ENCODE data around the gene CCDC40. TPM values are rescaled to one million over a fixed set of nuclear protein-coding genes. Genes with fewer than 3 reads are reported as not detected.
A peak's percentile ranks its signal among the peaks of the same experiment; 100 is the strongest.

The CCDC40 gene
- total and polyA plus RNA-seq, 2 of the 13 experiments (the other 11 are each of a cell fraction or from before 2014, with no cell fraction given): 4.1 to 5.5 TPM

DNA sequence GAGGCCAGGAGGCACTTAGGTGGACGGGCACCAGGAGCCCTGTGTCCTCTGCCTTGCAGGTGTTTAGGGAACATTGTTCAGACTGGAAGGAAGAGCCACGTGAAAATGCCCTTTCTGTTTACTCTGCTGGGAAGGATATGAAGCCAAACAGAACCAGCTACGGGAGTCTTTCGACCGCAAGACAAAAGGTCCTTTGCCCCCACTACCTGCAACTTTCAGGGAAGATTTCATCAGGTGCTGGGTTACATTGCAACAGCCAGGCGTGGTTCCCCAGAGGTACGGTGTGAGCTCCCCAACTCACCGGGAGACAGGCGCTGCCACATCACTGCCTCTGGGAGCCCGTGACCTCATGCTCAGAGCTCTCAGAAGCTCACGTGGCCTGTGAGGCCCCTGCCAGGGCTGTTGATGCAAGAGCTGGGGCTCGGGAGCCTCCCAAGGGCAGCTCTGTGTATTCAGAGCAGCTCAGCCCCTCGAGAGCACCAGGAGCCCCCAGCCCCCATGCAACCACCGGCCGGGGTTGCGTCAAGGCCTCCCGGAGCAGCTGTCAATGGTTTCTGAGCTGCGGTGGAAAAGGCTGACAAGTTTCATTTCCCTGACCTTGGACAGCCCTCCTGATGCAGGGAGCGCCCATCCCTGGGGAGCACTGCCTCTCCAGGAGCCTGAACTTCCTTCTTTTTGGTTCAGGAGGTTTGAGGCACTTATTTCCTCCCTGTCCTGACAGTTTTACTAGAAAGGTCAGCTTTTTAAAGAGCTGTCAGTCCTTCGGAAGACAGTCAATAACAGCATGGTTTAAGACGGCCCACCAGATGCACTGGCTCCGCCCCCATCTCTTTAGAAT is 42.8 kb upstream of the CCDC40 start (continued):
- TF ChIP-seq IRF9 (CRISPR knock-in tag; IDR thresholded peaks at IDR 0.05; ENCODE audit: borderline replicate concordance): peak; percentile 94
- TF ChIP-seq, protein P1, sequence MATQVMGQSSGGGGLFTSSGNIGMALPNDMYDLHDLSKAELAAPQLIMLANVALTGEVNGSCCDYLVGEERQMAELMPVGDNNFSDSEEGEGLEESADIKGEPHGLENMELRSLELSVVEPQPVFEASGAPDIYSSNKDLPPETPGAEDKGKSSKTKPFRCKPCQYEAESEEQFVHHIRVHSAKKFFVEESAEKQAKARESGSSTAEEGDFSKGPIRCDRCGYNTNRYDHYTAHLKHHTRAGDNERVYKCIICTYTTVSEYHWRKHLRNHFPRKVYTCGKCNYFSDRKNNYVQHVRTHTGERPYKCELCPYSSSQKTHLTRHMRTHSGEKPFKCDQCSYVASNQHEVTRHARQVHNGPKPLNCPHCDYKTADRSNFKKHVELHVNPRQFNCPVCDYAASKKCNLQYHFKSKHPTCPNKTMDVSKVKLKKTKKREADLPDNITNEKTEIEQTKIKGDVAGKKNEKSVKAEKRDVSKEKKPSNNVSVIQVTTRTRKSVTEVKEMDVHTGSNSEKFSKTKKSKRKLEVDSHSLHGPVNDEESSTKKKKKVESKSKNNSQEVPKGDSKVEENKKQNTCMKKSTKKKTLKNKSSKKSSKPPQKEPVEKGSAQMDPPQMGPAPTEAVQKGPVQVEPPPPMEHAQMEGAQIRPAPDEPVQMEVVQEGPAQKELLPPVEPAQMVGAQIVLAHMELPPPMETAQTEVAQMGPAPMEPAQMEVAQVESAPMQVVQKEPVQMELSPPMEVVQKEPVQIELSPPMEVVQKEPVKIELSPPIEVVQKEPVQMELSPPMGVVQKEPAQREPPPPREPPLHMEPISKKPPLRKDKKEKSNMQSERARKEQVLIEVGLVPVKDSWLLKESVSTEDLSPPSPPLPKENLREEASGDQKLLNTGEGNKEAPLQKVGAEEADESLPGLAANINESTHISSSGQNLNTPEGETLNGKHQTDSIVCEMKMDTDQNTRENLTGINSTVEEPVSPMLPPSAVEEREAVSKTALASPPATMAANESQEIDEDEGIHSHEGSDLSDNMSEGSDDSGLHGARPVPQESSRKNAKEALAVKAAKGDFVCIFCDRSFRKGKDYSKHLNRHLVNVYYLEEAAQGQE (IDR thresholded peaks at IDR 0.05; ENCODE audit: borderline replicate concordance in 1 of 2, low read depth in 1 of 2, low read length in 2 of 2): no peak
- no peak for TF ChIP-seq ZUFSP (CRISPR knock-in tag; IDR thresholded peaks at IDR 0.05; ENCODE audit: borderline replicate concordance)
- TF ChIP-seq MAF1 (CRISPR knock-in tag; IDR thresholded peaks at IDR 0.05; ENCODE audit: borderline replicate concordance): peak; percentile 88; the same call in 1 of the 2 replicates
- peak; percentile 28 to 79; a peak in 3 of 4 replicates for TF ChIP-seq NR2F1 (CRISPR knock-in tag; IDR thresholded peaks at IDR 0.05)
- peak; percentile 51; the same call in 1 of the 2 replicates for TF ChIP-seq YEATS2 (CRISPR knock-in tag; IDR thresholded peaks at IDR 0.05; ENCODE audit: borderline replicate concordance)
- peak; percentile 68; the same call in 1 of the 2 replicates for TF ChIP-seq GFI1 (CRISPR knock-in tag; IDR thresholded peaks at IDR 0.05; ENCODE audit: borderline replicate concordance)
- TF ChIP-seq ISX (CRISPR knock-in tag; conservative IDR thresholded peaks at IDR 0.05): no peak; the same call in 1 of the 2 replicates
- peak; percentile 55 for TF ChIP-seq ELF1 (CRISPR knock-in tag; IDR thresholded peaks at IDR 0.05)
- peak; percentile 63; the same call in 1 of the 2 replicates for TF ChIP-seq KLF9 (CRISPR knock-in tag; IDR thresholded peaks at IDR 0.05; ENCODE audit: low read depth)
- no peak for TF ChIP-seq SMARCC2 (IDR thresholded peaks at IDR 0.05)
- peak; percentile 73; the same call in 1 of the 2 replicates for TF ChIP-seq ZFP82 (CRISPR knock-in tag; IDR thresholded peaks at IDR 0.05; ENCODE audit: borderline replicate concordance)
- TF ChIP-seq CBX5 (CRISPR knock-in tag; IDR thresholded peaks at IDR 0.05; ENCODE audit: borderline replicate concordance): peak; percentile 97; the same call in 1 of the 2 replicates
- TF ChIP-seq ZNF280B (CRISPR knock-in tag; IDR thresholded peaks at IDR 0.05; ENCODE audit: borderline replicate concordance): peak; percentile 92
- TF ChIP-seq DMTF1 (CRISPR knock-in tag; IDR thresholded peaks at IDR 0.05): 0 out of 2 replicates have a peak, but pooled peaks have one; percentile 80
- TF ChIP-seq, protein P2, sequence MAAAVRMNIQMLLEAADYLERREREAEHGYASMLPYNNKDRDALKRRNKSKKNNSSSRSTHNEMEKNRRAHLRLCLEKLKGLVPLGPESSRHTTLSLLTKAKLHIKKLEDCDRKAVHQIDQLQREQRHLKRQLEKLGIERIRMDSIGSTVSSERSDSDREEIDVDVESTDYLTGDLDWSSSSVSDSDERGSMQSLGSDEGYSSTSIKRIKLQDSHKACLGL (CRISPR knock-in tag; IDR thresholded peaks at IDR 0.05): peak; percentile 85
